Measurements from ENCODE around the gene SH3GL2. TPM values are rescaled to one million over a fixed set of nuclear protein-coding genes. Genes with fewer than 3 reads are reported as not detected.

SH3GL2 gene
- total and polyA plus RNA-seq, 2 experiments from 2014 or later: 0.06 TPM; not detected in 1

GRCh38 chr9:17795744-17796143, 216.9 kb downstream of the SH3GL2 start:
- Histone ChIP-seq H3K9ac (no peak overlapping the region), H2AFZ (no peak overlapping the region), H3K36me3 (ENCODE audit: low read depth) (no peaks in the 10 kb centered on the region), H3K27ac (no peak overlapping the region), H3K9me2 (ENCODE audit: insufficient read depth) (no peaks in the 10 kb centered on the region), H3F3A (ENCODE audit: insufficient read depth) (no peaks in the 10 kb centered on the region), H3K27me3 (replicated peaks; ENCODE audit: insufficient read depth) (peaks cover 14% of the 10 kb centered on the region; the same call in 1 of the 2 replicates), H3K4me1 (ENCODE audit: insufficient read depth) (no peaks in the 10 kb centered on the region), H3K79me2 (ENCODE audit: insufficient read depth) (no peaks in the 10 kb centered on the region), H3K9me3 (ENCODE audit: low read depth) (no peaks in the 10 kb centered on the region), H4K20me1 (ENCODE audit: insufficient read depth) (no peaks in the 10 kb centered on the region), H3K4me2 (ENCODE audit: unreplicated experiment) (no peak overlapping the region), H3K4me3 (no peak overlapping the region)
- 61 to 73% methylated on average over 6 of the region's 6 CpGs for WGBS, 2 experiments (ENCODE audit: low coverage in 1 of 2, low lambda C conversion rate in 2 of 2, missing lambda C conversion rate in 2 of 2)
- in situ Hi-C loops (cut with MboI): no loop called here
- DNase-seq: no peak
- TF ChIP-seq EZH2 (IDR thresholded peaks at IDR 0.05; ENCODE audit: insufficient read depth, poor library complexity, severe bottlenecking): no peak
- TF ChIP-seq EZH2phosphoT487 (IDR thresholded peaks at IDR 0.05; ENCODE audit: insufficient read depth, low read depth): no peak

DNA sequence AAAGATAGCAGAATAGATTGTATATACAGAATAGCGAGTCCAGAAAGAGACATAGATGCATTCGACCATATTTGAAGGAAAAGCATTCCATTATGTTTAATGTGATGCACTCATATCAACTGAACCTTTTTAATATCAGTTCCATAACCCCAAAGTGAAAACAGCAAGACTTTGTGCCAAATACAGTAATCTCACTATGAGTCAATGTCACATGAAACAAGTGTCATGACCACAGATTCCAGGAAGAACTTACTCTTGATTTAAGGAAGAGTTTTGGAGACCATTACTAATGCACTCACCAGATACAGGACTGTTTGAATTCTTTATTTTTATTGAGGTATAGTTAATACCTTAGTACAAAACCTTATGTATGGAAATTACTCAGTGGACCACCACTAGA, 220.5 kb downstream of the SH3GL2 start:
- DNase-seq: peak; percentile 40
- Histone ChIP-seq H3F3A (ENCODE audit: insufficient read depth) (no peaks in the 10 kb centered on the region), H3K27ac (no peak overlapping the region), H3K4me2 (ENCODE audit: unreplicated experiment) (no peak overlapping the region), H3K36me3 (ENCODE audit: low read depth) (no peaks in the 10 kb centered on the region), H3K9me2 (ENCODE audit: insufficient read depth) (no peaks in the 10 kb centered on the region), H3K9ac (no peak overlapping the region), H4K20me1 (ENCODE audit: insufficient read depth) (no peaks in the 10 kb centered on the region), H2AFZ (no peak overlapping the region), H3K4me3 (no peak overlapping the region), H3K79me2 (ENCODE audit: insufficient read depth) (no peaks in the 10 kb centered on the region), H3K4me1 (ENCODE audit: insufficient read depth) (no peaks in the 10 kb centered on the region), H3K9me3 (ENCODE audit: low read depth) (no peaks in the 10 kb centered on the region), H3K27me3 (replicated peaks; ENCODE audit: insufficient read depth) (0 out of 2 replicates have a peak, but pooled peaks cover 8% of the 10 kb centered on the region)
- TF ChIP-seq EZH2 (IDR thresholded peaks at IDR 0.05; ENCODE audit: insufficient read depth, poor library complexity, severe bottlenecking) (no peak), EZH2phosphoT487 (IDR thresholded peaks at IDR 0.05; ENCODE audit: insufficient read depth, low read depth) (no peak)
- in situ Hi-C loops (cut with MboI): no loop called here
- WGBS, 2 experiments (ENCODE audit: low coverage in 1 of 2, low lambda C conversion rate in 2 of 2, missing lambda C conversion rate in 2 of 2): 72 to 82% methylated on average over 2 of the region's 2 CpGs

DNA sequence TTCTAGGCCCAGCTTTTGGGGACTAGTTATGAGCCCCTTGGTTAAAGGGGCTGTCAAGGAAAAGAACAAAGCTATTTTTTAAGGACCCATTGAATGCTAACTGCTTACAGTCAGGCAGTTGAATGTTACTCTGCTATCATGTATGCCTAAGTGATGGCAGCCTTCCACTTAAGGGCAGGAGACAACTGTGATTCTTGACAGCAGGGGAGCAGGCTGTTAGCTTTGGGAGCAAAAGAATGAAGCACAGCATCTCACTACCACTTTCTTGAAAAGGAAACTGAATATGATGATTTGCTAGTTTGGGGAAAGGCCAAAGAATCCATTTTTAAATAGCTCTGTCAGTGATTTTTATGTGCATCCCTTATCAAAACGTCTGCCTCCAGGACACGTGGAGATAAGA, 221.6 kb downstream of the SH3GL2 start:
- Histone ChIP-seq H3K9me2 (ENCODE audit: insufficient read depth) (no peaks in the 10 kb centered on the region), H4K20me1 (ENCODE audit: insufficient read depth) (no peaks in the 10 kb centered on the region), H2AFZ (no peak overlapping the region), H3K27ac (no peak overlapping the region), H3F3A (ENCODE audit: insufficient read depth) (no peaks in the 10 kb centered on the region), H3K9me3 (ENCODE audit: low read depth) (no peaks in the 10 kb centered on the region), H3K27me3 (replicated peaks; ENCODE audit: insufficient read depth) (peaks cover 3% of the 10 kb centered on the region; the same call in 1 of the 2 replicates), H3K4me1 (ENCODE audit: insufficient read depth) (no peaks in the 10 kb centered on the region), H3K4me3 (no peak overlapping the region), H3K4me2 (ENCODE audit: unreplicated experiment) (no peak overlapping the region), H3K36me3 (ENCODE audit: low read depth) (no peaks in the 10 kb centered on the region), H3K79me2 (ENCODE audit: insufficient read depth) (no peaks in the 10 kb centered on the region), H3K9ac (no peak overlapping the region)
- 43 to 44% methylated on average over 2 of the region's 2 CpGs for WGBS, 2 experiments (ENCODE audit: low coverage in 1 of 2, low lambda C conversion rate in 2 of 2, missing lambda C conversion rate in 2 of 2)
- no peak for TF ChIP-seq EZH2phosphoT487 (IDR thresholded peaks at IDR 0.05; ENCODE audit: insufficient read depth, low read depth)
- TF ChIP-seq EZH2 (IDR thresholded peaks at IDR 0.05; ENCODE audit: insufficient read depth, poor library complexity, severe bottlenecking): no peak
- in situ Hi-C loops (cut with MboI): loop anchor here (25.0 kb wide), 1 partner anchor 637 kb away; no protein-coding TSS in a partner anchor
- no peak for DNase-seq

- in situ Hi-C loops (cut with MboI): loop anchor here (25.0 kb wide), 1 partner anchor 635 kb away; no protein-coding TSS in a partner anchor
- Histone ChIP-seq H3K27me3 (replicated peaks; ENCODE audit: insufficient read depth) (peaks cover 16% of the 10 kb centered on the region), H3K4me1 (ENCODE audit: insufficient read depth) (no peaks in the 10 kb centered on the region), H4K20me1 (ENCODE audit: insufficient read depth) (no peaks in the 10 kb centered on the region), H3K4me2 (ENCODE audit: unreplicated experiment) (no peak overlapping the region), H3K9ac (no peak overlapping the region), H2AFZ (no peak overlapping the region), H3K79me2 (ENCODE audit: insufficient read depth) (no peaks in the 10 kb centered on the region), H3F3A (ENCODE audit: insufficient read depth) (no peaks in the 10 kb centered on the region), H3K9me3 (ENCODE audit: low read depth) (no peaks in the 10 kb centered on the region), H3K27ac (no peak overlapping the region), H3K4me3 (no peak overlapping the region), H3K36me3 (ENCODE audit: low read depth) (no peaks in the 10 kb centered on the region), H3K9me2 (ENCODE audit: insufficient read depth) (no peaks in the 10 kb centered on the region)
- WGBS, 2 experiments (ENCODE audit: low coverage in 1 of 2, low lambda C conversion rate in 2 of 2, missing lambda C conversion rate in 2 of 2): 15 to 23% methylated on average over 3 of the region's 3 CpGs
- DNase-seq: peak; percentile 56
- TF ChIP-seq EZH2phosphoT487 (IDR thresholded peaks at IDR 0.05; ENCODE audit: insufficient read depth, low read depth) (no peak), EZH2 (IDR thresholded peaks at IDR 0.05; ENCODE audit: insufficient read depth, poor library complexity, severe bottlenecking) (no peak)
Measured at GRCh38 chr9:17802249-17802857, 223.5 kb downstream of the SH3GL2 start.

Data from GM23248 (cell line).